Thoracic aorta (tissue), 2 donors: Measurements from ENCODE around the gene KRTAP5-3. TPM values are rescaled to one million over a fixed set of nuclear protein-coding genes. Genes with fewer than 3 reads are reported as not detected.

Experiments used
- ATAC-seq: fragments of 150-250 bp; one replicate; pipeline ENCODE4 v1.8.0; 2017; ENCODE audit warnings: low read depth; ENCODE audit not compliant: insufficient number of reproducible peaks, low FRiP score
- DNase-seq: peaks from one replicate; pipeline ENCODE4 v3.0.0-alpha.2; 2020; ENCODE audit warnings: low spot score
- H3K27ac ChIP-seq, 2 donors: fragments of 200-600 bp; sonication (generic); 1 replicate in 1 of 2; 2 replicates in 1 of 2; pipeline ENCODE4 v1.5.1; 2016; ENCODE audit warnings: mild to moderate bottlenecking in 2 of 2, moderate library complexity in 2 of 2
- H3K27me3 ChIP-seq: fragments of 200-600 bp; sonication (generic); replicated peaks from 2 replicates; pipeline ENCODE4 v1.6.0; 2016; ENCODE audit warnings: mild to moderate bottlenecking; ENCODE audit not compliant: insufficient read depth
- H3K36me3 ChIP-seq: fragments of 200-600 bp; sonication (generic); one replicate; pipeline ENCODE4 v1.5.1; 2016
- H3K4me1 ChIP-seq, 2 donors: fragments of 200-600 bp; sonication (generic); 1 replicate in 1 of 2; 2 replicates in 1 of 2; pipeline versions ENCODE4 v1.5.1 to v1.6.0; 2016; ENCODE audit warnings: low read depth in 2 of 2, mild to moderate bottlenecking in 1 of 2; ENCODE audit not compliant: control insufficient read depth in 1 of 2
- H3K4me3 ChIP-seq: fragments of 200-600 bp; sonication (generic); 2 replicates; pipeline ENCODE4 v1.5.1; 2016; ENCODE audit warnings: mild to moderate bottlenecking
- H3K9me3 ChIP-seq: fragments of 200-600 bp; sonication (generic); 2 replicates; pipeline ENCODE4 v1.5.1; 2016
- total RNA-seq, 2 donors: library from RNA; depleted of rRNA; stranded (reverse); fragments of >200 nt; gene quantifications; one replicate each; pipeline versions ENCODE4 v1.1.0 to v1.2.3, GENCODE V29; 2016
- TF ChIP-seq, protein P1 (sequence below): fragments of 200-600 bp; sonication (generic); IDR thresholded peaks from one replicate; pipeline ENCODE4 v1.5.1; 2019; ENCODE audit warnings: antibody characterized with exemption

Gene KRTAP5-3
- total RNA-seq, 2 donors from 2014 or later: not detected

- no peak for DNase-seq
- H3K27me3 ChIP-seq: no peaks in the 10 kb centered on the region
- no peak overlapping the region for H3K4me3 ChIP-seq
- TF ChIP-seq, protein P1, sequence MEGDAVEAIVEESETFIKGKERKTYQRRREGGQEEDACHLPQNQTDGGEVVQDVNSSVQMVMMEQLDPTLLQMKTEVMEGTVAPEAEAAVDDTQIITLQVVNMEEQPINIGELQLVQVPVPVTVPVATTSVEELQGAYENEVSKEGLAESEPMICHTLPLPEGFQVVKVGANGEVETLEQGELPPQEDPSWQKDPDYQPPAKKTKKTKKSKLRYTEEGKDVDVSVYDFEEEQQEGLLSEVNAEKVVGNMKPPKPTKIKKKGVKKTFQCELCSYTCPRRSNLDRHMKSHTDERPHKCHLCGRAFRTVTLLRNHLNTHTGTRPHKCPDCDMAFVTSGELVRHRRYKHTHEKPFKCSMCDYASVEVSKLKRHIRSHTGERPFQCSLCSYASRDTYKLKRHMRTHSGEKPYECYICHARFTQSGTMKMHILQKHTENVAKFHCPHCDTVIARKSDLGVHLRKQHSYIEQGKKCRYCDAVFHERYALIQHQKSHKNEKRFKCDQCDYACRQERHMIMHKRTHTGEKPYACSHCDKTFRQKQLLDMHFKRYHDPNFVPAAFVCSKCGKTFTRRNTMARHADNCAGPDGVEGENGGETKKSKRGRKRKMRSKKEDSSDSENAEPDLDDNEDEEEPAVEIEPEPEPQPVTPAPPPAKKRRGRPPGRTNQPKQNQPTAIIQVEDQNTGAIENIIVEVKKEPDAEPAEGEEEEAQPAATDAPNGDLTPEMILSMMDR: no peak
- H3K4me1 ChIP-seq: peaks cover 5 to 62% of the 10 kb centered on the region in 2 donors
- no peak for ATAC-seq
- no peaks in the 10 kb centered on the region for H3K9me3 ChIP-seq
- peaks cover 22% of the 10 kb centered on the region for H3K36me3 ChIP-seq
- no peak overlapping the region for H3K27ac ChIP-seq
Measured at GRCh38 chr11:1565173-1565903, 42.9 kb downstream of the KRTAP5-3 start.

DNA sequence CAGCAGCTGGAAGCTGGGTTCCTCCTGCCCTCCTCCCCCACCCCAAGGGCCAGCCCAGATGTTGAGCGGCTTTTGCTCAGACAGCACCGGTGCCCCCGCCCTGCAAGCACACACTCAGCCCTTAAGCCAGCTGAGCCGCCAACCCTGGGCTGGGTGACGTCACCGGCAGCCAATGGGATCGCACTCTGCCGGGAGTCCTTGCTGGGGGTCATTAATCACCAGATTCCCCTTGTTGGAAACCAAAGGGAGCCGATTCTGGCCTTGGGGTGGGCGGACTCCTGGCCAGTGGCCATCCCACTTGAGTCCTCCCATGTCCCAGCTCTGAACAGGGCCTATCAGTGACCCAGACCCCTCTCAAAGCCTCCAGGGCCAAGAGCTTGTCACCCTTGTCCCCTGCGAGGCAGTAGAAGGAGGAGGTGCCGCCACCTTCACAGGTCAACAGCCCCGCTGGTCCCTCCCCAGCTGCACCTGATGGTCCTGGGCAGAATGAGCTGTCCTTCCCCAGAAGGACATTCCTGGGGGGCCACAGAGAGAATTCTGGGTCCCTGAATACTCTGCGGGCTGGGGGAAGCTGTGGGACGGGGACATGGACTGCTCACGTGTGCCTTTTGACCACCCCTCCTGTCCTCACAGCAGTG is 43.6 kb downstream of the KRTAP5-3 start:
- Histone ChIP-seq H3K36me3 (peaks cover 23% of the 10 kb centered on the region), H3K27ac (no peak overlapping the region), H3K4me1 (peaks cover 11 to 62% of the 10 kb centered on the region in 2 donors), H3K9me3 (no peaks in the 10 kb centered on the region), H3K27me3 (no peaks in the 10 kb centered on the region), H3K4me3 (no peak overlapping the region)
- ATAC-seq: no peak
- TF ChIP-seq, protein P1: no peak
- peak; percentile 67 for DNase-seq

GRCh38 chr11:1563697-1564534 is 44.3 kb downstream of the KRTAP5-3 start:
- TF ChIP-seq, protein P1: no peak
- ATAC-seq: no peak
- Histone ChIP-seq H3K36me3 (peaks cover 23% of the 10 kb centered on the region), H3K27me3 (no peaks in the 10 kb centered on the region), H3K27ac (no peak overlapping the region), H3K4me3 (no peak overlapping the region), H3K4me1 (peaks cover 13 to 60% of the 10 kb centered on the region in 2 donors), H3K9me3 (no peaks in the 10 kb centered on the region)
- DNase-seq: no peak

GRCh38 chr11:1563149-1563638 is 45.1 kb downstream of the KRTAP5-3 start:
- Histone ChIP-seq H3K4me1 (peaks cover 13 to 60% of the 10 kb centered on the region in 2 donors), H3K36me3 (peaks cover 23% of the 10 kb centered on the region), H3K27me3 (no peaks in the 10 kb centered on the region), H3K4me3 (no peak overlapping the region), H3K27ac (peak overlapping the region in 1 of 2 donors; percentile 22), H3K9me3 (no peaks in the 10 kb centered on the region)
- DNase-seq (no peak), ATAC-seq (no peak)
- TF ChIP-seq, protein P1: no peak
